HUDEP-2 (cell line): ENCODE results near the gene SORL1.
"Not testable (repeated sequence)": the region's sequence is repeated elsewhere in the genome, so short reads cannot be mapped to it uniquely, and the experiment has no call there.

Source experiments
- DNase-seq, 76 experiments: peaks; one replicate each; lab custom pipeline; 2025; ENCODE audit not compliant: unreplicated experiment in 76 of 76; lab: John Stamatoyannopoulos, UW

The SORL1 gene

GRCh38 chr11:121497176-121497998 is 45.3 kb downstream of the SORL1 start:
- DNase-seq = no peak

GRCh38 chr11:121499405-121499804 is 47.3 kb downstream of the SORL1 start:
- no peak for DNase-seq

- no peak for DNase-seq
Measured at GRCh38 chr11:121500275-121500674, 48.2 kb downstream of the SORL1 start.

GRCh38 chr11:121500717-121501116 is 48.6 kb downstream of the SORL1 start:
- DNase-seq = no peak

GRCh38 chr11:121503051-121503450 is 50.9 kb downstream of the SORL1 start:
- no peak for DNase-seq

GRCh38 chr11:121506237-121506636 is 54.1 kb downstream of the SORL1 start:
- DNase-seq = not testable (repeated sequence)

GRCh38 chr11:121508449-121508848 is 56.3 kb downstream of the SORL1 start:
- no peak for DNase-seq

- no peak for DNase-seq
Measured at GRCh38 chr11:121510438-121510837, 58.3 kb downstream of the SORL1 start.

GRCh38 chr11:121512468-121513465 is 60.7 kb downstream of the SORL1 start:
- no peak for DNase-seq

- DNase-seq = no peak
Measured at GRCh38 chr11:121513807-121514206, 61.7 kb downstream of the SORL1 start.

GRCh38 chr11:121514432-121515334 is 62.6 kb downstream of the SORL1 start:
- DNase-seq = no peak

- DNase-seq = no peak
Measured at GRCh38 chr11:121515335-121515671, 63.2 kb downstream of the SORL1 start.

- no peak for DNase-seq
Measured at GRCh38 chr11:121517996-121518395, 65.9 kb downstream of the SORL1 start.

- no peak for DNase-seq
Measured at GRCh38 chr11:121520243-121521144, 68.4 kb downstream of the SORL1 start.

- no peak for DNase-seq
Measured at GRCh38 chr11:121521145-121522042, 69.3 kb downstream of the SORL1 start.

GRCh38 chr11:121522043-121522941 is 70.2 kb downstream of the SORL1 start:
- DNase-seq = no peak

- DNase-seq = no peak
Measured at GRCh38 chr11:121523581-121524232, 71.6 kb downstream of the SORL1 start.
